ENCODE data around the gene TLN1.

DNA sequence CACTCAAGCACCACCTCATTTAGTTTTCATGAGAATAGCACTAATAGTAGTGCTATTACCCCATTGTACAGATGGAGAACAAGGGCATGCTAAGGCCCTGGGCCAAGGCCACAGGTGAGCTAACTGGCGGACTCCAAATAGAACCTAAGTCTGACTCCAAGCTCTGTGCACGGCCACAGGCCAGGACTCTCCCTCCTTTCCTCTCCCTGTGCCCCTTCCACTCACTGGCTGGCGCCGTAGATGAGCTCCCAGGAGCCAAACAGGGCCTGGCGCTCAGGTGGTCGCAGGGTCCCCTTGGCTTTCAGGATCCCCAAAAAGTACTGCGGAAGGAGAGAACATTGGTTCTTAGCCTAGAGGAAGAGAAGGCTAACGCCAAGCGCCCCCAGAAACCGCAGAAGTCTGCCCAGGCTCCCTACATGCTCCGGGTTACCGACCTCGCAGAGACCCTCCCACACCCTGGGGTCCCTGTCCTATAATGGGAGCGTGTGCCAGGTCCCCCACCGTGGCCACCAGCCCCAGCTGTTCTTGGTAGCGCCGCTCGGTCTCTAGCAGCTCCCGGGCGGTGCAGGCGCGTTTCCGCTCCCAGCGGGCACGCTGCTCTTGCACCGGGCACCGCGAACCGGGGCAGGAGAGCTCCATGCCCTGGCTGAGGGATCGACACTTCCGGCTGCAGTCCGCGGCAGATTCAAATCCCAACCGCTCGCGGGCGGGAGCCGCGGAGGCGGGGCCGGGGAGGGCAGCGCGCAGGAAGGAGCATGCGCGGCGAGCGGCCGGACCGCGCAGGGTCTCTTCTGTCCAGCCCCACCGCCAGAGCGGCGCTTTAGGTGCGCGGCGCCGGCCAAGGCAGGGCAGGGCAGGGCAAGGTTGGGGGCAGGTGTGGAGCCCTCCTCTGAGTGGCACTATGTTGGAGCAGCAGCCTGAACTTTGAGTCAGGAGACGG, 67.2 kb downstream of the TLN1 start, which contains the start of gene ARHGEF39:
- TF ChIP-seq, protein P1, sequence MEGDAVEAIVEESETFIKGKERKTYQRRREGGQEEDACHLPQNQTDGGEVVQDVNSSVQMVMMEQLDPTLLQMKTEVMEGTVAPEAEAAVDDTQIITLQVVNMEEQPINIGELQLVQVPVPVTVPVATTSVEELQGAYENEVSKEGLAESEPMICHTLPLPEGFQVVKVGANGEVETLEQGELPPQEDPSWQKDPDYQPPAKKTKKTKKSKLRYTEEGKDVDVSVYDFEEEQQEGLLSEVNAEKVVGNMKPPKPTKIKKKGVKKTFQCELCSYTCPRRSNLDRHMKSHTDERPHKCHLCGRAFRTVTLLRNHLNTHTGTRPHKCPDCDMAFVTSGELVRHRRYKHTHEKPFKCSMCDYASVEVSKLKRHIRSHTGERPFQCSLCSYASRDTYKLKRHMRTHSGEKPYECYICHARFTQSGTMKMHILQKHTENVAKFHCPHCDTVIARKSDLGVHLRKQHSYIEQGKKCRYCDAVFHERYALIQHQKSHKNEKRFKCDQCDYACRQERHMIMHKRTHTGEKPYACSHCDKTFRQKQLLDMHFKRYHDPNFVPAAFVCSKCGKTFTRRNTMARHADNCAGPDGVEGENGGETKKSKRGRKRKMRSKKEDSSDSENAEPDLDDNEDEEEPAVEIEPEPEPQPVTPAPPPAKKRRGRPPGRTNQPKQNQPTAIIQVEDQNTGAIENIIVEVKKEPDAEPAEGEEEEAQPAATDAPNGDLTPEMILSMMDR (IDR thresholded peaks at IDR 0.05) = no peak
- peak; percentile 55 to 70 (median 66) for TF ChIP-seq POLR2AphosphoS5 (IDR thresholded peaks at IDR 0.05)
